ENCODE measurements around the gene FOXO3. TPM values are rescaled to one million over a fixed set of nuclear protein-coding genes. Genes with fewer than 3 reads are reported as not detected.

The FOXO3 gene
- total and polyA plus RNA-seq, 2 of the 8 experiments (the other 6 are each of a cell fraction or from before 2014, with no cell fraction given), result 13.1 to 19.3 TPM

DNA sequence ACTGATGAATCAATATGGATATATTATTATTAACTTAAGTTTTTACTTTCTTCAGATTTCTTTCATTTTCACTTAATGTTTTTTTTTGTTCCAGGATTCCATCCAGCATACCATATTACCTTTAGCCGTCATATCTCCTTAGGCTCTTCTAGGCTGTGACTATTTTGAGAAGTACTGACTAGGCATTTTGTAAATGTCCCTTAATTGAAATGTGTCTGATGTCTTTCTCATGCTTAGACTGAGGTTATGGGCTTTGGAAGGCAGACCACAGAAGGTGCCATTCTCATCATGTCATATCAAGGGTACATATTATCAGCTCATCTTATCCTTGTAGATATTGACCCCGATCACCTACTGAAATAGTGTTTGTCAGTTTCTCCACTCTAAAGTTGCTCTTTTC is 101.3 kb downstream of the FOXO3 start:
- Histone ChIP-seq H3K4ac (replicated peaks; ENCODE audit: insufficient read length, low read depth, low read length) (no peak overlapping the region), H2BK5ac (ENCODE audit: low read depth, low read length) (no peak overlapping the region), H2BK20ac (ENCODE audit: low read length) (no peak overlapping the region), H3K23ac (ENCODE audit: insufficient read length) (no peak overlapping the region), H3K18ac (ENCODE audit: extremely low read depth, low read length) (no peak overlapping the region), H2BK15ac (ENCODE audit: low read length) (no peak overlapping the region), H3K4me2 (ENCODE audit: insufficient read depth in 1 of 2, low read depth in 2 of 2, low read length in 2 of 2) (no peak overlapping the region), H3K4me1 (replicated peaks in 1 of 4; ENCODE audit: control insufficient read depth in 3 of 4, insufficient read depth in 4 of 4, low read length in 3 of 4) (peaks cover 0 to 6% (median 3%) of the 10 kb centered on the region in 4 experiments; a peak in 3 of 7 replicates), H3K36me3 (ENCODE audit: control insufficient read depth in 2 of 4, insufficient read depth in 4 of 4, low read length in 3 of 4) (peaks cover 0 to 2% (median 0%) of the 10 kb centered on the region in 4 experiments; a peak in 3 of 8 replicates), H2AFZ (ENCODE audit: low read length) (no peak overlapping the region), H3K9me3 (ENCODE audit: insufficient read depth in 2 of 2, low read depth in 1 of 2, low read length in 1 of 2) (no peaks in the 10 kb centered on the region), H4K5ac (ENCODE audit: insufficient read length, low read depth, low read length) (no peak overlapping the region), H3K27ac (ENCODE audit: low read depth, low read length) (no peak overlapping the region), H4K20me1 (replicated peaks in 1 of 2; ENCODE audit: control insufficient read depth in 1 of 2, insufficient read depth in 2 of 2, low read length in 2 of 2) (no peaks in the 10 kb centered on the region), H3K56ac (replicated peaks; ENCODE audit: insufficient read length, low read depth, low read length) (no peak overlapping the region), H4K8ac (ENCODE audit: extremely low read depth, insufficient read depth, low read length) (no peak overlapping the region), H2BK12ac (ENCODE audit: low read depth, low read length) (no peak overlapping the region), H3K23me2 (ENCODE audit: low read depth, low read length) (no peaks in the 10 kb centered on the region), H3K79me2 (ENCODE audit: control insufficient read depth in 1 of 2, insufficient read depth in 2 of 2, low read length in 2 of 2) (peaks cover 0 to 22% of the 10 kb centered on the region in 2 experiments; a peak in 2 of 4 replicates), H2AK5ac (ENCODE audit: low read depth, low read length) (no peak overlapping the region), H3K9ac (replicated peaks in 1 of 4; ENCODE audit: extremely low read depth in 1 of 4, low read depth in 3 of 4, low read length in 3 of 4) (no peak overlapping the region), H4K91ac (replicated peaks; ENCODE audit: insufficient read length, low read length) (no peak overlapping the region), H2BK120ac (replicated peaks; ENCODE audit: low read depth, low read length) (no peak overlapping the region), H3K79me1 (ENCODE audit: low read depth, low read length) (no peaks in the 10 kb centered on the region), H3K4me3 (ENCODE audit: extremely low read depth in 1 of 4, insufficient read depth in 2 of 4, low read depth in 3 of 4, low read length in 4 of 4) (no peak overlapping the region), H3K14ac (ENCODE audit: insufficient read length) (no peak overlapping the region), H3K27me3 (replicated peaks in 1 of 4; ENCODE audit: control insufficient read depth in 3 of 4, extremely low read depth in 1 of 4, insufficient read depth in 3 of 4, low read length in 3 of 4) (no peaks in the 10 kb centered on the region)
- POLR2A ChIA-PET (ENCODE audit: partially characterized antibody), result no interaction called here
- CTCF ChIA-PET (ENCODE audit: partially characterized antibody), result no interaction called here
- no peak for DNase-seq (ENCODE audit: low read depth in 1 of 2, low spot score in 2 of 2)
- WGBS, 2 experiments (ENCODE audit: extremely low coverage in 1 of 2, insufficient coverage in 1 of 2, insufficient read length in 1 of 2, insufficient replicate concordance in 2 of 2, low coverage in 1 of 2, low lambda C conversion rate in 2 of 2, missing lambda C conversion rate in 1 of 2), result 92% methylated on average over 2 of the region's 2 CpGs; no CpG with 5 or more reads in 1 of the 2 experiments
- no peak for FAIRE-seq
- TF ChIP-seq BACH1 (IDR thresholded peaks at IDR 0.05; ENCODE audit: low read length) (no peak), BRCA1 (IDR thresholded peaks at IDR 0.05; ENCODE audit: low read depth, low read length) (no peak), SAP30 (IDR thresholded peaks at IDR 0.05; ENCODE audit: insufficient read depth, insufficient replicate concordance, low read length) (no peak), POLR2A (IDR thresholded peaks at IDR 0.05; ENCODE audit: control extremely low read depth in 1 of 2, low read depth in 2 of 2, low read length in 2 of 2) (no peak)
- TF ChIP-seq, protein P1, sequence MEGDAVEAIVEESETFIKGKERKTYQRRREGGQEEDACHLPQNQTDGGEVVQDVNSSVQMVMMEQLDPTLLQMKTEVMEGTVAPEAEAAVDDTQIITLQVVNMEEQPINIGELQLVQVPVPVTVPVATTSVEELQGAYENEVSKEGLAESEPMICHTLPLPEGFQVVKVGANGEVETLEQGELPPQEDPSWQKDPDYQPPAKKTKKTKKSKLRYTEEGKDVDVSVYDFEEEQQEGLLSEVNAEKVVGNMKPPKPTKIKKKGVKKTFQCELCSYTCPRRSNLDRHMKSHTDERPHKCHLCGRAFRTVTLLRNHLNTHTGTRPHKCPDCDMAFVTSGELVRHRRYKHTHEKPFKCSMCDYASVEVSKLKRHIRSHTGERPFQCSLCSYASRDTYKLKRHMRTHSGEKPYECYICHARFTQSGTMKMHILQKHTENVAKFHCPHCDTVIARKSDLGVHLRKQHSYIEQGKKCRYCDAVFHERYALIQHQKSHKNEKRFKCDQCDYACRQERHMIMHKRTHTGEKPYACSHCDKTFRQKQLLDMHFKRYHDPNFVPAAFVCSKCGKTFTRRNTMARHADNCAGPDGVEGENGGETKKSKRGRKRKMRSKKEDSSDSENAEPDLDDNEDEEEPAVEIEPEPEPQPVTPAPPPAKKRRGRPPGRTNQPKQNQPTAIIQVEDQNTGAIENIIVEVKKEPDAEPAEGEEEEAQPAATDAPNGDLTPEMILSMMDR (IDR thresholded peaks at IDR 0.05; ENCODE audit: control extremely low read depth in 1 of 3, insufficient read depth in 1 of 3, low read depth in 1 of 3, low read length in 3 of 3), result no peak
